Panc1 (cell line): ENCODE measurements around the gene LIPF.

Experiments used
- POLR2AphosphoS5 ChIP-seq: IDR thresholded peaks from 2 replicates; pipeline ENCODE4 v1.6.1; 2012; ENCODE audit warnings: mild to moderate bottlenecking, low read depth, low read length, moderate library complexity
- SIN3A ChIP-seq: IDR thresholded peaks from 2 replicates; pipeline ENCODE4 v1.6.1; 2012; ENCODE audit warnings: low read depth, mild to moderate bottlenecking, low read length, moderate library complexity, borderline replicate concordance; ENCODE audit not compliant: insufficient read depth
- TF ChIP-seq, protein P1 (sequence below): fragments of 450-650 bp; IDR thresholded peaks from 2 replicates; pipeline ENCODE4 v1.5.1; 2017; ENCODE audit warnings: mild to moderate bottlenecking

DNA sequence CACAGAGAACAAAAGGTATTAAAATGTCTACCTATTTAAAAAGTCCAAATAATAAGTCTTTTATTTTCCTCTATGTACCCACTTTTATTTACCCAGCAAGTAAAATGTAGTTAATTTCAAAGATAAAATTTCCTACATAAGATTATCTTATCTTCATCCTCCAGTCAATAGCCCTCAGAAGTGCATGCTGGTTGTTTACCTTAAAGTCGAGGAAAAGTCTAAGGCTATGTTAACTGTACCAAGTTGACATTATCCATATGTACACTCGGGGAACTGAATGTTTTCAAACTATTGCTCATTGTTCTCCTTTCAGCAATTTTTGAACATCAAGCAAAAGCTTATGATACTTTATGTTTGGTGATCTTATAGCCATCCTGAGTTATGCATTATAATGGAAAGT lies 24.1 kb upstream of the LIPF start:
- TF ChIP-seq POLR2AphosphoS5: no peak
- TF ChIP-seq, protein P1, sequence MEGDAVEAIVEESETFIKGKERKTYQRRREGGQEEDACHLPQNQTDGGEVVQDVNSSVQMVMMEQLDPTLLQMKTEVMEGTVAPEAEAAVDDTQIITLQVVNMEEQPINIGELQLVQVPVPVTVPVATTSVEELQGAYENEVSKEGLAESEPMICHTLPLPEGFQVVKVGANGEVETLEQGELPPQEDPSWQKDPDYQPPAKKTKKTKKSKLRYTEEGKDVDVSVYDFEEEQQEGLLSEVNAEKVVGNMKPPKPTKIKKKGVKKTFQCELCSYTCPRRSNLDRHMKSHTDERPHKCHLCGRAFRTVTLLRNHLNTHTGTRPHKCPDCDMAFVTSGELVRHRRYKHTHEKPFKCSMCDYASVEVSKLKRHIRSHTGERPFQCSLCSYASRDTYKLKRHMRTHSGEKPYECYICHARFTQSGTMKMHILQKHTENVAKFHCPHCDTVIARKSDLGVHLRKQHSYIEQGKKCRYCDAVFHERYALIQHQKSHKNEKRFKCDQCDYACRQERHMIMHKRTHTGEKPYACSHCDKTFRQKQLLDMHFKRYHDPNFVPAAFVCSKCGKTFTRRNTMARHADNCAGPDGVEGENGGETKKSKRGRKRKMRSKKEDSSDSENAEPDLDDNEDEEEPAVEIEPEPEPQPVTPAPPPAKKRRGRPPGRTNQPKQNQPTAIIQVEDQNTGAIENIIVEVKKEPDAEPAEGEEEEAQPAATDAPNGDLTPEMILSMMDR: no peak
- TF ChIP-seq SIN3A: no peak
